Mesenchymal stem cell (in vitro differentiated cells and primary cell): ENCODE data around the gene CA10.

Source experiments
- DNase-seq: peaks from one replicate; pipeline ENCODE4 v3.0.0-alpha.2; 2013
- H2AFZ ChIP-seq: one replicate; pipeline ENCODE4 v1.6.1; 2013; ENCODE audit warnings: low read depth, mild to moderate bottlenecking, control low read depth, inconsistent platforms, low read length, moderate library complexity
- H2AK5ac ChIP-seq: 2 replicates; pipeline ENCODE4 v1.6.1; 2013; ENCODE audit warnings: low read length, moderate library complexity, mild to moderate bottlenecking, inconsistent platforms; ENCODE audit not compliant: severe bottlenecking
- H2BK120ac ChIP-seq: one replicate; pipeline ENCODE4 v1.6.1; 2013; ENCODE audit warnings: low read depth, mild to moderate bottlenecking, inconsistent platforms, low read length, moderate library complexity
- H2BK12ac ChIP-seq, 2 experiments: one replicate each; pipeline ENCODE4 v1.6.1; 2013; ENCODE audit warnings: inconsistent platforms in 2 of 2, low read length in 2 of 2, mild to moderate bottlenecking in 2 of 2, moderate library complexity in 2 of 2, control low read depth in 1 of 2
- H2BK15ac ChIP-seq: one replicate; pipeline ENCODE4 v1.6.1; 2013; ENCODE audit warnings: mild to moderate bottlenecking, low read depth, inconsistent platforms; ENCODE audit not compliant: poor library complexity, severe bottlenecking
- H2BK5ac ChIP-seq: 2 replicates; pipeline ENCODE4 v1.6.1; 2013; ENCODE audit warnings: low read depth, mild to moderate bottlenecking, low read length, control low read depth, inconsistent platforms; ENCODE audit not compliant: poor library complexity, severe bottlenecking
- H3K14ac ChIP-seq, 2 experiments: one replicate each; pipeline ENCODE4 v1.6.1; 2013; ENCODE audit warnings: inconsistent platforms in 2 of 2, low read length in 2 of 2, control low read depth in 1 of 2, mild to moderate bottlenecking in 1 of 2, moderate library complexity in 1 of 2
- H3K18ac ChIP-seq, 2 experiments: one replicate each; pipeline ENCODE4 v1.6.1; 2013; ENCODE audit warnings: inconsistent platforms in 2 of 2, low read length in 2 of 2, control low read depth in 1 of 2, low read depth in 1 of 2, mild to moderate bottlenecking in 1 of 2
- H3K23ac ChIP-seq, 2 experiments: one replicate each; pipeline ENCODE4 v1.6.1; 2013; ENCODE audit warnings: inconsistent platforms in 2 of 2, low read length in 2 of 2, mild to moderate bottlenecking in 2 of 2, moderate library complexity in 2 of 2, control low read depth in 1 of 2
- H3K27ac ChIP-seq: 2 replicates; pipeline ENCODE4 v1.5.1; 2013; ENCODE audit warnings: mild to moderate bottlenecking, moderate library complexity, low read length, control low read depth, inconsistent platforms; ENCODE audit not compliant: poor library complexity, severe bottlenecking
- H3K27me3 ChIP-seq, 2 experiments: 2 replicates each; pipeline versions ENCODE4 v1.6.1 to v1.7.0; 2013; ENCODE audit warnings: low read length in 2 of 2, mild to moderate bottlenecking in 2 of 2, moderate library complexity in 2 of 2, control low read depth in 1 of 2, inconsistent platforms in 1 of 2; ENCODE audit not compliant: control insufficient read depth in 1 of 2, insufficient read depth in 1 of 2
- H3K36me3 ChIP-seq, 2 experiments: 2 replicates each; pipeline versions ENCODE4 v1.6.1 to v1.7.0; 2013; ENCODE audit warnings: low read length in 2 of 2, control low read depth in 1 of 2, inconsistent platforms in 1 of 2, low read depth in 1 of 2, mild to moderate bottlenecking in 1 of 2; ENCODE audit not compliant: insufficient read depth in 2 of 2, control insufficient read depth in 1 of 2
- H3K4ac ChIP-seq, 2 experiments: one replicate each; pipeline ENCODE4 v1.6.1; 2013; ENCODE audit warnings: inconsistent platforms in 2 of 2, low read length in 2 of 2, mild to moderate bottlenecking in 2 of 2, moderate library complexity in 2 of 2, control low read depth in 1 of 2, low read depth in 1 of 2
- H3K4me1 ChIP-seq: 2 replicates; pipeline ENCODE4 v1.6.1; 2013; ENCODE audit warnings: low read depth, low read length, control low read depth; ENCODE audit not compliant: control insufficient read depth, insufficient read depth
- H3K4me2 ChIP-seq: 2 replicates; pipeline ENCODE4 v1.6.1; 2013; ENCODE audit warnings: low read length, mild to moderate bottlenecking, inconsistent platforms; ENCODE audit not compliant: poor library complexity, severe bottlenecking
- H3K4me3 ChIP-seq, 2 experiments: 2 replicates each; pipeline versions ENCODE4 v1.5.1 to v1.7.0; 2013; ENCODE audit warnings: low read length in 2 of 2, mild to moderate bottlenecking in 2 of 2, control low read depth in 1 of 2, low read depth in 1 of 2; ENCODE audit not compliant: insufficient read depth in 1 of 2
- H3K79me1 ChIP-seq: replicated peaks from 2 replicates; pipeline ENCODE4 v1.6.1; 2013; ENCODE audit warnings: mild to moderate bottlenecking, control low read depth, low read length, inconsistent platforms; ENCODE audit not compliant: poor library complexity, severe bottlenecking
- H3K9ac ChIP-seq: 2 replicates; pipeline ENCODE4 v1.7.0; 2013; ENCODE audit warnings: mild to moderate bottlenecking, low read length, moderate library complexity
- H3K9me3 ChIP-seq: 2 replicates; pipeline ENCODE4 v1.7.0; 2013; ENCODE audit warnings: mild to moderate bottlenecking, low read length; ENCODE audit not compliant: control insufficient read depth
- H4K8ac ChIP-seq: one replicate; pipeline ENCODE4 v1.6.1; 2013; ENCODE audit warnings: inconsistent platforms, mild to moderate bottlenecking, low read length, moderate library complexity
- H4K91ac ChIP-seq: one replicate; pipeline ENCODE4 v1.6.1; 2013; ENCODE audit warnings: mild to moderate bottlenecking, low read length, inconsistent platforms
- WGBS: methylation state at CpG from one replicate; pipeline ENCODE4 v1.1.7; 2013; ENCODE audit warnings: mixed read lengths; 5-methylcytosine and 5-hydroxymethylcytosine counted together

CA10 gene

DNA sequence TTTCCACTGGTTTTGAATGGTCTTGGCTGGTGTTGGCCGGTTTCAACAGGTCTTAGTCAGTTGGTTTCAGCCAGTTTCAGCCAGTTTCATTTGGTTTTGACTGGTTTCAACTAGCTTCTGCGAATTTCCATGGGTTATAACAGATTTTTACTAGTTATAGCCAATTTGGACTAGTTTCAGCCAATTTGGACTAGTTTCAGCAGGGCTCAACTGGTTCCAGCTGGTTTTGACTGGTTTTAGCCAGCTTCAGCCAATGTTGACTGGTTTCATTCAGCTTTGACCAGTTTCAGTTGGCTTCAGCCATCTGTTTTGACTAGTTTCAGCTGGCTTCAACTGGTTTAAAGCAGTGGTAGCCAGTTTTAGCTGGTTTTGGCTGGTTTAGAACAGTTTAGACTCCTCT lies 465.6 kb downstream of the CA10 start:
- no peak for DNase-seq
- H3K9ac ChIP-seq: no peak overlapping the region
- H2AK5ac ChIP-seq: no peak overlapping the region
- no peak overlapping the region for H3K14ac ChIP-seq
- no peak overlapping the region for H2BK15ac ChIP-seq
- no peak overlapping the region for H4K91ac ChIP-seq
- peaks cover 5% of the 10 kb centered on the region for H3K9me3 ChIP-seq
- H3K18ac ChIP-seq: no peak overlapping the region
- H2BK120ac ChIP-seq: no peak overlapping the region
- H3K27ac ChIP-seq: no peak overlapping the region
- WGBS: 51% methylated on average over 2 of the region's 2 CpGs
- no peaks in the 10 kb centered on the region for H3K36me3 ChIP-seq
- H2AFZ ChIP-seq: no peak overlapping the region
- H2BK12ac ChIP-seq: no peak overlapping the region
- H3K23ac ChIP-seq: no peak overlapping the region
- no peaks in the 10 kb centered on the region for H3K4me1 ChIP-seq
- no peak overlapping the region for H3K4me2 ChIP-seq
- no peak overlapping the region for H2BK5ac ChIP-seq
- H4K8ac ChIP-seq: no peak overlapping the region
- no peak overlapping the region for H3K4me3 ChIP-seq
- no peak overlapping the region for H3K4ac ChIP-seq
- no peaks in the 10 kb centered on the region for H3K79me1 ChIP-seq
- H3K27me3 ChIP-seq: no peaks in the 10 kb centered on the region

DNA sequence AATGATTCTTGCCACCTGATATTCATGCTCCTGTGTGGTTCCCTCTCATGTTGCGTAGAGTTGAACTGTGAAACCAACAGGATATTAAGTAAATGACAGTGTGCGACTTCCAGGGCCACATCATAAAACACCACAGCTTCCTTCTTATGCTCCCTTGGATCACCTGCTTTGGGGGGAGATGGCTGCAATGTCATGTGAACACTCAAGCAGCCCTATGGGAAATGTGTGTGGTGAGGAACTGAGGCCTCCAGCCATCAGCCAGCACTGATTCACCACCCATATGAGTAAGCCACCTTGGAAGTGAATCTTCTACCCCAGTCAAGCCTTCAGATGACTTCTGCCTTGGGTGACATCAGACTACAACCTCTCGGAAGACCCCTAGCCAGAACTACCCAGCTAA lies 470.6 kb downstream of the CA10 start:
- H4K91ac ChIP-seq: peak overlapping the region; percentile 61
- no peak overlapping the region for H3K18ac ChIP-seq
- WGBS: 100% methylated on average over 1 of the region's 3 CpGs
- H3K27me3 ChIP-seq: no peaks in the 10 kb centered on the region
- H2BK120ac ChIP-seq: no peak overlapping the region
- no peak overlapping the region for H2BK15ac ChIP-seq
- H3K4me1 ChIP-seq: no peaks in the 10 kb centered on the region
- no peak overlapping the region for H3K4ac ChIP-seq
- H3K4me3 ChIP-seq: no peak overlapping the region
- H3K23ac ChIP-seq: no peak overlapping the region
- H3K9ac ChIP-seq: no peak overlapping the region
- H2AFZ ChIP-seq: no peak overlapping the region
- no peaks in the 10 kb centered on the region for H3K36me3 ChIP-seq
- no peak overlapping the region for H3K14ac ChIP-seq
- no peak overlapping the region for H2BK12ac ChIP-seq
- H3K9me3 ChIP-seq: no peaks in the 10 kb centered on the region
- no peak overlapping the region for H2AK5ac ChIP-seq
- H3K79me1 ChIP-seq: no peaks in the 10 kb centered on the region
- H3K27ac ChIP-seq: no peak overlapping the region
- no peak overlapping the region for H4K8ac ChIP-seq
- no peak overlapping the region for H2BK5ac ChIP-seq
- no peak overlapping the region for H3K4me2 ChIP-seq
- DNase-seq: no peak

DNA sequence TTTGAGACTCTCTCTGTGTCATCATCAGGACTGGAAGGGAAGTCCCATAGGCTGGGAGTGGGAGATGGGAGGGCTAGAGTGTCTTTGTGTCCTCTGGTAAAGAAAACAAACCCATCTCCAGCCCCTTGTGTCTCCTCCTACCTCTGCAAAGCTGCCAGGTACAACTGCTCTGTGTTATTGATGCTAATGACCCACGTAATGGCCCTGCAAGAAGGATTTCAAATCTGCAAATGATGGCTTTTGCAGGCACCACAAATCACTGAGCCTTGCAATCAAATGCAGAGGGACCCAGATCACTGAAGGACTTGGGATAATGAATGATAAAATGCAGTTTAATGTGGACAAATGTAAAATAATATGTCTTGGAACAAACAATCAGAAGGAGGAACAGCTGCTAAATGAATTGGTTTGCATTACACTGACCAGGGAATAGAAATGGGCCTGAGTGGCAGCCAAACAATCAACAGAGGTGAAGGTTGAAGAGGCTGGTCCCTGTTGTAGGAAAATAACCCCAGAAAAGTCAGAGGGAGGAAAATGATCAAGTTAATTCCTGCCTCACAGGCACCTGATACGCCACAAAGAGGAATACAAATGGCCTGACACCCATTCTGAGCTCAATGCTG lies 473.1 kb downstream of the CA10 start:
- H4K8ac ChIP-seq: no peak overlapping the region
- no peak overlapping the region for H2BK15ac ChIP-seq
- no peak overlapping the region for H3K4me2 ChIP-seq
- no peak overlapping the region for H3K4ac ChIP-seq
- H3K9me3 ChIP-seq: no peaks in the 10 kb centered on the region
- no peak overlapping the region for H3K4me3 ChIP-seq
- no peak overlapping the region for H3K9ac ChIP-seq
- WGBS: 27% methylated on average over 2 of the region's 2 CpGs
- no peak overlapping the region for H3K18ac ChIP-seq
- no peak overlapping the region for H2BK120ac ChIP-seq
- H3K14ac ChIP-seq: no peak overlapping the region
- no peaks in the 10 kb centered on the region for H3K36me3 ChIP-seq
- no peaks in the 10 kb centered on the region for H3K4me1 ChIP-seq
- H2BK12ac ChIP-seq: no peak overlapping the region
- no peak overlapping the region for H2AK5ac ChIP-seq
- no peak for DNase-seq
- no peak overlapping the region for H4K91ac ChIP-seq
- H3K27ac ChIP-seq: no peak overlapping the region
- no peak overlapping the region for H2BK5ac ChIP-seq
- no peaks in the 10 kb centered on the region for H3K27me3 ChIP-seq
- H2AFZ ChIP-seq: no peak overlapping the region
- no peak overlapping the region for H3K23ac ChIP-seq
- H3K79me1 ChIP-seq: no peaks in the 10 kb centered on the region

DNA sequence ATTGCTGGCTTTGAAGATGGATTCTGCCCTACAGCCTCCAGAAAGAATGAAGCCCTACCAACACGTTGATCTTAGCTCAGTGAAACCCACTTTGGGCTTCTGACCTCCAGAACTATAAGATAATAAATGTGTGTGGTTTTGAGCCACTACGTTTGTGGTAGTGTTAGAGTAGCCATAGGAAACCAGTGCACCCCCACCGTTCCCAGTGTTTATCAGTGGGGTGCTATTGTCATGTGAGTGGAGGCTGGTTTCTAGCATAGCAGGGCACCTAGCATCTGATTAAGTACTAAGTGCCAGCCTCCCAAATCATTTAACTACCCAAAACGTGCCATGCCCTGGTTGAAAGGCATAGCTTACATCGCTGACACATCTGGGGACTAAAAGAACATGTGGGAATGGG lies 474.3 kb downstream of the CA10 start:
- H3K18ac ChIP-seq: no peak overlapping the region
- no peak overlapping the region for H4K8ac ChIP-seq
- H3K4me3 ChIP-seq: no peak overlapping the region
- H3K14ac ChIP-seq: no peak overlapping the region
- no peaks in the 10 kb centered on the region for H3K27me3 ChIP-seq
- no peak overlapping the region for H4K91ac ChIP-seq
- no peak overlapping the region for H3K4me2 ChIP-seq
- H2BK120ac ChIP-seq: no peak overlapping the region
- H3K23ac ChIP-seq: no peak overlapping the region
- no peak overlapping the region for H3K9ac ChIP-seq
- no peaks in the 10 kb centered on the region for H3K9me3 ChIP-seq
- no peak overlapping the region for H2BK15ac ChIP-seq
- no peaks in the 10 kb centered on the region for H3K36me3 ChIP-seq
- no peaks in the 10 kb centered on the region for H3K4me1 ChIP-seq
- no peak overlapping the region for H3K27ac ChIP-seq
- DNase-seq: no peak
- WGBS: 4% methylated on average over 2 of the region's 5 CpGs
- no peak overlapping the region for H2AK5ac ChIP-seq
- no peak overlapping the region for H2BK12ac ChIP-seq
- H2AFZ ChIP-seq: no peak overlapping the region
- no peak overlapping the region for H3K4ac ChIP-seq
- H3K79me1 ChIP-seq: no peaks in the 10 kb centered on the region
- no peak overlapping the region for H2BK5ac ChIP-seq
